Measurements from ENCODE around the gene PDE2A. TPM values are rescaled to one million over a fixed set of nuclear protein-coding genes. Genes with fewer than 3 reads are reported as not detected.

PDE2A gene
- total and polyA plus RNA-seq, 2 donors (not counting 3 experiments of a cell fraction or from before 2014, with no cell fraction given): 14.8 to 16.8 TPM

DNA sequence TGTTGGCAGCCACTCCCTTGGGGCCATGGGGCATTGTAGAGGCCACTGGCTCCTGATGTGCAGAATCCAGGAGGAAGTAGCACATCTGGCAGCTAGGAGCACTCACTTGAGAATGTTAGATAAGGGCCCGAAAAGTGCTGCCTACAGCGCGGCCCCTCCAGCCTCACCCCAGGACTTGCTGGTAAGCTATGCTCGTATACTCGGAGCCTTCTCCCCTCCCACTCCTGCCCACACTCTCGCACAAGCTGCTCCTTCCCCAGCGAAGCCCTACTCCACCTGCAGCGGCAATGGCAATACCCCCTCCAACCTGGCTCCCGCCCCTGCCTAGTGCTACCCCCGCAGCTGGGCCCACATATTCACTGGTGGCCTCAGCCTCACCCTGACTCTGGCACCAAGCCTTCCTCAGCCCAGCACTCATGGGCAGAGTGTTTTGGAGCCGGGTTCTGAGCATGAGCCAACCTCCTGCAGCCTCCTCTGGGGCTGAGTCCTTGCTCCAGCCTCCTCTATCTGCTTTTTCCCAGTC is 47.7 kb downstream of the PDE2A start:
- ChIA-PET POLR2A (no interaction called here), CTCF (interaction anchor here (1.0 to 1.5 kb wide), 4 partner anchors 9 to 155 kb away, joined by 3 to 5 read pairs (median 5); no protein-coding TSS in a partner anchor)
- no peaks in the 10 kb centered on the region for H3K36me3 ChIP-seq (ENCODE audit: control insufficient read depth in 2 of 2, extremely low read depth in 1 of 2, insufficient read depth in 2 of 2, low read length in 2 of 2)
- H3K9me3 ChIP-seq (replicated peaks; ENCODE audit: control insufficient read depth, insufficient read depth, low read length): no peaks in the 10 kb centered on the region
- no peaks in the 10 kb centered on the region for H3K79me2 ChIP-seq (ENCODE audit: control insufficient read depth, insufficient read depth, low read length)
- no peak for DNase-seq (ENCODE audit: low read depth, low spot score)
- no peak for FAIRE-seq
- BruUV-seq (replicated peaks): no TSS peak
- H2AFZ ChIP-seq (ENCODE audit: low read depth, low read length): no peak overlapping the region
- dilution Hi-C loops (cut with MboI; ENCODE audit: extremely low pct_ligation_motif_present, low sequenced_read_pairs) (no loop called here), intact Hi-C loops (cut with micrococcal nuclease) (no loop called here)
- H3K27me3 ChIP-seq (ENCODE audit: control insufficient read depth in 2 of 2, insufficient read depth in 2 of 2, low read length in 2 of 2): no peaks in the 10 kb centered on the region
- peak overlapping the region; percentile 56 for H3K9ac ChIP-seq (replicated peaks; ENCODE audit: extremely low read depth, insufficient read depth, low read length)
- H4K20me1 ChIP-seq (replicated peaks; ENCODE audit: control insufficient read depth, extremely low read depth, insufficient read depth, low read length): no peaks in the 10 kb centered on the region
- no peak overlapping the region for H3K4me3 ChIP-seq (replicated peaks in 1 of 3; ENCODE audit: insufficient read depth in 1 of 3, low read depth in 1 of 3, low read length in 3 of 3)
- H3K4me1 ChIP-seq (ENCODE audit: control insufficient read depth, extremely low read depth, insufficient read depth, low read length): peaks cover 21% of the 10 kb centered on the region
- TF ChIP-seq JUN (IDR thresholded peaks at IDR 0.05; ENCODE audit: borderline replicate concordance, insufficient read depth, insufficient read length, low read depth): no peak
- TF ChIP-seq MYC (IDR thresholded peaks at IDR 0.05; ENCODE audit: low read depth, low read length): no peak
- TF ChIP-seq GATA2 (IDR thresholded peaks at IDR 0.05; ENCODE audit: insufficient read depth, insufficient read length, low read depth, low read length): no peak
- TF ChIP-seq POLR2A (IDR thresholded peaks at IDR 0.05; ENCODE audit: low read depth, low read length): no peak
- TF ChIP-seq, protein P1, sequence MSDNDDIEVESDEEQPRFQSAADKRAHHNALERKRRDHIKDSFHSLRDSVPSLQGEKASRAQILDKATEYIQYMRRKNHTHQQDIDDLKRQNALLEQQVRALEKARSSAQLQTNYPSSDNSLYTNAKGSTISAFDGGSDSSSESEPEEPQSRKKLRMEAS (IDR thresholded peaks at IDR 0.05; ENCODE audit: insufficient read depth, insufficient read length): no peak
- no peak for TF ChIP-seq POLR2AphosphoS5 (IDR thresholded peaks at IDR 0.05; ENCODE audit: insufficient read depth, low read depth, low read length)
- TF ChIP-seq FOS (IDR thresholded peaks at IDR 0.05; ENCODE audit: borderline replicate concordance, insufficient read depth, low read length): no peak
- TF ChIP-seq, protein P2, sequence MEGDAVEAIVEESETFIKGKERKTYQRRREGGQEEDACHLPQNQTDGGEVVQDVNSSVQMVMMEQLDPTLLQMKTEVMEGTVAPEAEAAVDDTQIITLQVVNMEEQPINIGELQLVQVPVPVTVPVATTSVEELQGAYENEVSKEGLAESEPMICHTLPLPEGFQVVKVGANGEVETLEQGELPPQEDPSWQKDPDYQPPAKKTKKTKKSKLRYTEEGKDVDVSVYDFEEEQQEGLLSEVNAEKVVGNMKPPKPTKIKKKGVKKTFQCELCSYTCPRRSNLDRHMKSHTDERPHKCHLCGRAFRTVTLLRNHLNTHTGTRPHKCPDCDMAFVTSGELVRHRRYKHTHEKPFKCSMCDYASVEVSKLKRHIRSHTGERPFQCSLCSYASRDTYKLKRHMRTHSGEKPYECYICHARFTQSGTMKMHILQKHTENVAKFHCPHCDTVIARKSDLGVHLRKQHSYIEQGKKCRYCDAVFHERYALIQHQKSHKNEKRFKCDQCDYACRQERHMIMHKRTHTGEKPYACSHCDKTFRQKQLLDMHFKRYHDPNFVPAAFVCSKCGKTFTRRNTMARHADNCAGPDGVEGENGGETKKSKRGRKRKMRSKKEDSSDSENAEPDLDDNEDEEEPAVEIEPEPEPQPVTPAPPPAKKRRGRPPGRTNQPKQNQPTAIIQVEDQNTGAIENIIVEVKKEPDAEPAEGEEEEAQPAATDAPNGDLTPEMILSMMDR (IDR thresholded peaks at IDR 0.05; ENCODE audit: extremely low read depth in 1 of 2, insufficient read depth in 1 of 2, low read depth in 1 of 2, low read length in 2 of 2): no peak
- TF ChIP-seq EZH2 (IDR thresholded peaks at IDR 0.05; ENCODE audit: borderline replicate concordance, low read depth, low read length, severe bottlenecking): no peak
- H3K4me2 ChIP-seq (ENCODE audit: insufficient read depth, low read length): no peak overlapping the region
- H3K9me1 ChIP-seq (replicated peaks; ENCODE audit: control insufficient read depth, extremely low read depth, insufficient read depth, low read length): no peaks in the 10 kb centered on the region
- H3K27ac ChIP-seq (ENCODE audit: insufficient read depth, low read depth, low read length): peak overlapping the region; percentile 80

Data from endothelial cell of umbilical vein (primary cell).